ENCODE data around the gene TRIM71. TPM values are rescaled to one million over a fixed set of nuclear protein-coding genes. Genes with fewer than 3 reads are reported as not detected.

Gene TRIM71
- total RNA-seq, 1 experiment from 2014 or later = 376 TPM

DNA sequence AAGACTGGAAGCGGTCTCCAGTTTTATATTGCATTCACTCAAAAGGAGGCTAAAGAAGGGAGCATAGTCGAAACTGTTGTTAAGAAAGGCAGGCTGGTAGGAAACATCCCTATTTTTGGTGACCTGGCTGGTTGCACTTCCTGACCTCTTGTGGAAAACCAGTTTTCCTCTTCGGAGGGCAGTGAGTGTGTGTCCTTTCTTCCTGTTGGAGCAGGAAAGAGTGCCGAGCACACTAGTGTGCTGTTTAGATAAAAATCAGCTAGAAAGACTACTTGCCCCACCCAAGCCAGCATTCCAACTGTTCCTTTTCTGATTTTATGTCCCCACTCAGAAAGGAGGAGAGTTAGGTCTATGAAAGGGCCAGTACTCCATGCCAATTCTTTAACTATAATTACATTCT lies 68.5 kb downstream of the TRIM71 start:
- Mint-ChIP-seq H3K4me3 (no peak overlapping the region), H3K27ac (peak overlapping the region in 2 of 3 experiments; percentile 78 to 85; a peak in 3 of 7 replicates)

More for the DNA sequence above, 68.5 kb downstream of the TRIM71 start:
- Mint-ChIP-seq H3K4me1 (peaks cover 74 to 78% of the 10 kb centered on the region in 2 experiments), H3K36me3 (ENCODE audit: insufficient read depth in 1 of 3, low read depth in 3 of 3) (peaks cover 71 to 90% (median 88%) of the 10 kb centered on the region in 3 experiments), H3K27me3 (ENCODE audit: low read depth) (peaks cover 1% of the 10 kb centered on the region), H3K9me3 (no peaks in the 10 kb centered on the region)
- H3K14ac ChIP-seq (ENCODE audit: insufficient read depth, low read length) = no peak overlapping the region
- no peaks in the 10 kb centered on the region for H4K20me1 ChIP-seq (ENCODE audit: control insufficient read depth, insufficient read depth, insufficient read length)
- H3K27ac ChIP-seq (ENCODE audit: insufficient read length, low read depth, low read length) = no peak overlapping the region
- H4K8ac ChIP-seq (replicated peaks; ENCODE audit: insufficient read length, low read depth, low read length) = no peak overlapping the region
- no peak overlapping the region for H3T11ph ChIP-seq (ENCODE audit: low read length)
- H2AK5ac ChIP-seq (ENCODE audit: insufficient read length, low read length) = no peak overlapping the region
- H3K79me1 ChIP-seq (ENCODE audit: insufficient read depth, low read depth, low read length, poor library complexity, severe bottlenecking) = peaks cover 11% of the 10 kb centered on the region
- H4K91ac ChIP-seq (ENCODE audit: insufficient read length, low read depth, low read length) = no peak overlapping the region
- no peaks in the 10 kb centered on the region for H3K23me2 ChIP-seq (ENCODE audit: insufficient read length, low read depth, low read length, poor library complexity, severe bottlenecking)
- no peak overlapping the region for H4K5ac ChIP-seq (ENCODE audit: insufficient read length, low read depth, low read length)
- no peak overlapping the region for H2AFZ ChIP-seq (ENCODE audit: low read length)
- no peaks in the 10 kb centered on the region for H3K9me3 ChIP-seq (ENCODE audit: control insufficient read depth, low read depth, low read length)
- no peak overlapping the region for H3K23ac ChIP-seq (ENCODE audit: insufficient read length, low read depth, low read length)
- no peaks in the 10 kb centered on the region; the same call in 1 of the 2 replicates for H3K4me1 ChIP-seq (ENCODE audit: insufficient read depth, low read length)
- H3K4me2 ChIP-seq (ENCODE audit: insufficient read depth, insufficient read length, low read length) = no peak overlapping the region
- H3K27me3 ChIP-seq (ENCODE audit: insufficient read depth, low read length) = no peaks in the 10 kb centered on the region
- TF ChIP-seq, protein P1, sequence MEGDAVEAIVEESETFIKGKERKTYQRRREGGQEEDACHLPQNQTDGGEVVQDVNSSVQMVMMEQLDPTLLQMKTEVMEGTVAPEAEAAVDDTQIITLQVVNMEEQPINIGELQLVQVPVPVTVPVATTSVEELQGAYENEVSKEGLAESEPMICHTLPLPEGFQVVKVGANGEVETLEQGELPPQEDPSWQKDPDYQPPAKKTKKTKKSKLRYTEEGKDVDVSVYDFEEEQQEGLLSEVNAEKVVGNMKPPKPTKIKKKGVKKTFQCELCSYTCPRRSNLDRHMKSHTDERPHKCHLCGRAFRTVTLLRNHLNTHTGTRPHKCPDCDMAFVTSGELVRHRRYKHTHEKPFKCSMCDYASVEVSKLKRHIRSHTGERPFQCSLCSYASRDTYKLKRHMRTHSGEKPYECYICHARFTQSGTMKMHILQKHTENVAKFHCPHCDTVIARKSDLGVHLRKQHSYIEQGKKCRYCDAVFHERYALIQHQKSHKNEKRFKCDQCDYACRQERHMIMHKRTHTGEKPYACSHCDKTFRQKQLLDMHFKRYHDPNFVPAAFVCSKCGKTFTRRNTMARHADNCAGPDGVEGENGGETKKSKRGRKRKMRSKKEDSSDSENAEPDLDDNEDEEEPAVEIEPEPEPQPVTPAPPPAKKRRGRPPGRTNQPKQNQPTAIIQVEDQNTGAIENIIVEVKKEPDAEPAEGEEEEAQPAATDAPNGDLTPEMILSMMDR (conservative IDR thresholded peaks at IDR 0.05) = no peak
- H2BK120ac ChIP-seq (ENCODE audit: low read depth, low read length, poor library complexity, severe bottlenecking) = no peak overlapping the region
- H2BK15ac ChIP-seq (ENCODE audit: low read depth, low read length) = no peak overlapping the region
- no peak overlapping the region for H3K18ac ChIP-seq (ENCODE audit: insufficient read length, low read depth, low read length)
- no peak overlapping the region for H2BK5ac ChIP-seq (ENCODE audit: insufficient read length, low read length)
- WGBS (ENCODE audit: extremely low coverage, insufficient read length, low lambda C conversion rate) = no CpG with 5 or more reads among the region's 4 CpGs
- no peak for DNase-seq
- H3K56ac ChIP-seq (ENCODE audit: insufficient read length, low read depth, low read length) = no peak overlapping the region
- H2BK12ac ChIP-seq (ENCODE audit: insufficient read length, low read depth, low read length) = no peak overlapping the region
- no peak overlapping the region for H2BK20ac ChIP-seq (ENCODE audit: low read depth, low read length, poor library complexity, severe bottlenecking)
- peaks cover 58% of the 10 kb centered on the region; the same call in 1 of the 2 replicates for H3K79me2 ChIP-seq (ENCODE audit: insufficient read depth, low read length)
- H3K9ac ChIP-seq (ENCODE audit: extremely low read depth, insufficient read length, low read length) = no peak overlapping the region
- H3K4ac ChIP-seq (ENCODE audit: low read depth, low read length) = no peak overlapping the region
